BLaER1 (cell line): Measurements from ENCODE around the gene HOXB3.

Experiments
- H3K27ac ChIP-seq: shearing (Covaris generic); formaldehyde crosslinking; 2 replicates; pipeline ENCODE4 v1.8.1; 2022
- H3K27me3 ChIP-seq: shearing (Covaris generic); formaldehyde crosslinking; 2 replicates; pipeline ENCODE4 v1.8.1; 2022
- H3K36me3 ChIP-seq: shearing (Covaris generic); formaldehyde crosslinking; 2 replicates; pipeline ENCODE4 v1.8.1; 2022
- H3K4me1 ChIP-seq: shearing (Covaris generic); formaldehyde crosslinking; 2 replicates; pipeline ENCODE4 v1.8.1; 2022
- H3K4me2 ChIP-seq: shearing (Covaris generic); formaldehyde crosslinking; 2 replicates; pipeline ENCODE4 v1.8.1; 2022
- H3K4me3 ChIP-seq: shearing (Covaris generic); formaldehyde crosslinking; 2 replicates; pipeline ENCODE4 v1.8.1; 2022
- H3K9ac ChIP-seq: shearing (Covaris generic); formaldehyde crosslinking; 2 replicates; pipeline ENCODE4 v1.8.1; 2022
- H3K9me3 ChIP-seq: shearing (Covaris generic); formaldehyde crosslinking; 2 replicates; pipeline ENCODE4 v1.8.1; 2022
- H4K20me1 ChIP-seq: shearing (Covaris generic); formaldehyde crosslinking; 2 replicates; pipeline ENCODE4 v1.8.1; 2022
- Cebpa-rat ChIP-seq: shearing (Covaris generic); IDR thresholded peaks from 2 replicates; pipeline ENCODE4 v1.8.1; 2022

HOXB3 gene

GRCh38 chr17:48586355-48587258 is 3.4 kb downstream of the HOXB3 start:
- no peaks in the 10 kb centered on the region for H3K36me3 ChIP-seq
- H3K4me2 ChIP-seq: no peak overlapping the region
- no peak for TF ChIP-seq Cebpa-rat
- no peak overlapping the region for H3K27ac ChIP-seq
- H3K4me3 ChIP-seq: no peak overlapping the region
- no peak overlapping the region for H3K9ac ChIP-seq
- H4K20me1 ChIP-seq: peaks cover 97% of the 10 kb centered on the region
- peaks cover 100% of the 10 kb centered on the region for H3K27me3 ChIP-seq
- peaks cover 10% of the 10 kb centered on the region; the same call in 1 of the 2 replicates for H3K4me1 ChIP-seq
- H3K9me3 ChIP-seq: no peaks in the 10 kb centered on the region

- Histone ChIP-seq H3K27me3 (peaks cover 100% of the 10 kb centered on the region), H3K9ac (no peak overlapping the region), H3K36me3 (no peaks in the 10 kb centered on the region), H3K4me1 (peaks cover 10% of the 10 kb centered on the region; the same call in 1 of the 2 replicates), H3K9me3 (no peaks in the 10 kb centered on the region), H3K4me3 (no peak overlapping the region), H3K4me2 (no peak overlapping the region), H3K27ac (no peak overlapping the region), H4K20me1 (peaks cover 97% of the 10 kb centered on the region)
- no peak for TF ChIP-seq Cebpa-rat
Observed at GRCh38 chr17:48584223-48584741, 5.8 kb downstream of the HOXB3 start.

DNA sequence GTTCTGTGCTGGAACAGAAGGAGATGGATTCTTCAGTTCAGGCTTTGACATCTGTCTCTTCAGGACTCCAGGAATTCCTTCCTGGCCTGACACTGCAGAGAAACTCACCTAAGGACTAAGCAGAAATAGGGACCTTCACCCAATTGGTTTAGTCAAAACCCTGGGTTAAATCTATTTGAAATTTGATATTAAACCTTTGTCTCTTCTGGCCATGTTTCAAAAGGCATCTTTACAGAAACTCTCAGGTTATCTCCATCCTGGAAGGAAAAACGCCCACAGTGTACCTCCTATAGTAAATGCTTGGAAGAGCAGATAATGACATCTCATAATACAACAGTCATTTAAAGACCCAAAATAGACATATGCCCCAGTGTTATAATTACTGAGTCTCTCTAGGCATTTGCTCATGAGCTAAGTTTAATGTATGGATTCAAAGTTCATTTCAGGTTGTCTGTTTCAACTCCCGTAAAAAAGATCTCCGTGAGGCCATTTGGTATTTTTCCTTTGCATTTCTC is 6.3 kb downstream of the HOXB3 start:
- H3K9me3 ChIP-seq: no peaks in the 10 kb centered on the region
- peaks cover 10% of the 10 kb centered on the region; the same call in 1 of the 2 replicates for H3K4me1 ChIP-seq
- no peak overlapping the region for H3K4me3 ChIP-seq
- peaks cover 97% of the 10 kb centered on the region for H4K20me1 ChIP-seq
- H3K27ac ChIP-seq: no peak overlapping the region
- no peak overlapping the region for H3K9ac ChIP-seq
- no peak overlapping the region for H3K4me2 ChIP-seq
- H3K27me3 ChIP-seq: peaks cover 100% of the 10 kb centered on the region
- H3K36me3 ChIP-seq: no peaks in the 10 kb centered on the region
- no peak for TF ChIP-seq Cebpa-rat

- Histone ChIP-seq H3K9me3 (no peaks in the 10 kb centered on the region), H3K36me3 (no peaks in the 10 kb centered on the region), H3K9ac (no peak overlapping the region), H3K27ac (no peak overlapping the region), H4K20me1 (peaks cover 90% of the 10 kb centered on the region), H3K4me2 (no peak overlapping the region), H3K4me1 (peaks cover 10% of the 10 kb centered on the region; the same call in 1 of the 2 replicates), H3K4me3 (no peak overlapping the region), H3K27me3 (peaks cover 100% of the 10 kb centered on the region)
- TF ChIP-seq Cebpa-rat: no peak
Observed at GRCh38 chr17:48582750-48583069, 7.3 kb downstream of the HOXB3 start.

GRCh38 chr17:48579760-48580554 is 10.1 kb downstream of the HOXB3 start:
- peaks cover 5% of the 10 kb centered on the region; the same call in 1 of the 2 replicates for H3K4me1 ChIP-seq
- H4K20me1 ChIP-seq: peaks cover 88% of the 10 kb centered on the region
- H3K4me3 ChIP-seq: no peak overlapping the region
- no peaks in the 10 kb centered on the region for H3K9me3 ChIP-seq
- no peak overlapping the region for H3K27ac ChIP-seq
- no peak for TF ChIP-seq Cebpa-rat
- H3K27me3 ChIP-seq: peaks cover 100% of the 10 kb centered on the region
- no peaks in the 10 kb centered on the region for H3K36me3 ChIP-seq
- no peak overlapping the region for H3K4me2 ChIP-seq
- no peak overlapping the region for H3K9ac ChIP-seq

DNA sequence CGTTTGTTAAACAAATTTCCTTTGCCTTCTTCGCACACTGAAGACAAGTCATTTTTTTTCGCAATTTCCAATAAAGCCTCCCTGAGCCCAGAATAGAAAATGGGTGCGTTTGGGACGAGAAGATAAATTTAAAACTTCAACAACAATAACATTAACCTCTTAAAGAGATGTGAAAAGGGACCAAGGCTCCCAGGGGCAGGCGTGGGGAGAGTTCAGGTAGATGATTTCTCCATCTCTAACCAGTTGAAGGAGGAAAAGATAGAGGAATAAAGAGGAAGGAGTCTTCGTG is 10.6 kb downstream of the HOXB3 start:
- H3K27me3 ChIP-seq: peaks cover 100% of the 10 kb centered on the region
- H3K9ac ChIP-seq: no peak overlapping the region
- TF ChIP-seq Cebpa-rat: no peak
- H4K20me1 ChIP-seq: peaks cover 91% of the 10 kb centered on the region
- H3K36me3 ChIP-seq: no peaks in the 10 kb centered on the region
- H3K9me3 ChIP-seq: no peaks in the 10 kb centered on the region
- no peak overlapping the region for H3K4me2 ChIP-seq
- H3K4me3 ChIP-seq: no peak overlapping the region
- no peak overlapping the region for H3K27ac ChIP-seq
- peaks cover 5% of the 10 kb centered on the region; the same call in 1 of the 2 replicates for H3K4me1 ChIP-seq

DNA sequence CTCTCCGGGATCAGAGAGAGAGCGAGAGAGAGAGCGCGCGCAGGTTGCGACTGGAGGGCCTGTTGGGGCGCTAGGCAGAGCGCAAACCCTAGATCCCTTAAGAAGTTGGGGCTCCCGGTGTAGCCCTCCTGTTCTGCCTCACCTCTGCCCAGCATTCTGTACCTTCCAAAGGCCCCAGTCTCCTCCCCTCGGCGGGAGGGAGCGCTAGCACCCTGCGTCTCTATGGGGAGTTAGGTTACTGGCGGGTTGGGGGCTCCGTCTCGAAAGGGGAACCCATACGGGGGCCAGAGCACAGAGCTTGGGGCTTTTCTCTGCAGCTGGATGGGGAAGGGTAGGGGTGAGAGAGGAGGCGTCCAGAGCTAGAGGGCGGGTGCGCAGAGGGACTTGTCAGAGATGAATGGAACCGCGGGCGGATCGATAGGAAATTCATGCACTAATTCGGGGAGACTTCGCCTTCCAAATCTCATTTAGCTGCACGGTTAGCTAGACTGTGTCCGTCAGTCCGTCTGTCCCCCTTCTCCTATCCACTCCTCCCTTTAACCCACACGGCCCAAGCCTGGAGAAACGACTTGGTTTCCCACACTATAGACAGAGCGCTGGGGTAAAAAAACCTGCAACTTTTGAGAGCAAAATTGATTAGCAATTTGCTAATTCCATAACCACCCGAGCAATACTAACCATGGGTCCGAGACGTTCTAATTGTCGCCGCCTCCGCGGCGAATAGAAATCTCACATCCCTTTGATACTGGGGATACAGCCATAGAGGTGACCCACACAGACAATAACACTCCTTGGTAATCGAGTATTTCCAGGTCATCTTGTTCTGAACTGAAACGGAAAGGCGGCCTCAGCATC is 11.2 kb downstream of the HOXB3 start:
- H3K4me1 ChIP-seq: peaks cover 5% of the 10 kb centered on the region; the same call in 1 of the 2 replicates
- no peak for TF ChIP-seq Cebpa-rat
- H3K27me3 ChIP-seq: peaks cover 100% of the 10 kb centered on the region
- no peak overlapping the region for H3K4me3 ChIP-seq
- no peak overlapping the region for H3K27ac ChIP-seq
- no peak overlapping the region for H3K9ac ChIP-seq
- peaks cover 91% of the 10 kb centered on the region for H4K20me1 ChIP-seq
- H3K36me3 ChIP-seq: no peaks in the 10 kb centered on the region
- H3K9me3 ChIP-seq: no peaks in the 10 kb centered on the region
- H3K4me2 ChIP-seq: no peak overlapping the region

- no peak within 1 kb of the TSS for H3K4me2 ChIP-seq
- H3K27ac ChIP-seq: no peak within 1 kb of the TSS
- H3K4me3 ChIP-seq: no peak within 1 kb of the TSS
Observed at GRCh38 chr17:48577946-48578615, 12.0 kb downstream of the HOXB3 start, which contains the start of gene HOXB4. Gene HOXB4, minus strand, starts transcription at chr17:48578350. Its CDS starts 31 bp downstream, at chr17:48578319.

More at GRCh38 chr17:48577946-48578615, 12.0 kb downstream of the HOXB3 start, which contains the start of gene HOXB4:
- H3K9ac ChIP-seq: no peak within 1 kb of the TSS
- no peak for TF ChIP-seq Cebpa-rat
- no peaks in the 10 kb centered on the region for H3K9me3 ChIP-seq
- H4K20me1 ChIP-seq: peaks cover 91% of the 10 kb centered on the region
- peaks cover 5% of the 10 kb centered on the region; the same call in 1 of the 2 replicates for H3K4me1 ChIP-seq
- peaks cover 100% of the 10 kb centered on the region for H3K27me3 ChIP-seq
- no peaks in the 10 kb centered on the region for H3K36me3 ChIP-seq
